ACC112 (cell line): ENCODE results near the gene TMEM59L.

Source experiments
- H2AFZ ChIP-seq: fragments of 200-600 bp; sonication (generic); one replicate; pipeline ENCODE4 v1.6.0; 2017; ENCODE audit warnings: antibody characterized with exemption, low read length; ENCODE audit not compliant: unreplicated experiment
- H3K27ac ChIP-seq: fragments of 200-600 bp; sonication (generic); 2 replicates; pipeline ENCODE4 v1.5.1; 2014; ENCODE audit warnings: low read depth, mild to moderate bottlenecking, antibody characterized with exemption, low read length, moderate library complexity
- H3K27me3 ChIP-seq: fragments of 200-600 bp; sonication (generic); 2 replicates; pipeline ENCODE4 v1.6.1; 2014; ENCODE audit warnings: mild to moderate bottlenecking, antibody characterized with exemption, low read length, moderate library complexity, mixed read lengths; ENCODE audit not compliant: insufficient read depth
- H3K36me3 ChIP-seq: fragments of 200-600 bp; sonication (generic); 2 replicates; pipeline ENCODE4 v1.6.1; 2016; ENCODE audit warnings: mild to moderate bottlenecking, antibody characterized with exemption, low read length, moderate library complexity, mixed read lengths; ENCODE audit not compliant: insufficient read depth
- H3K4me1 ChIP-seq: fragments of 200-600 bp; sonication (generic); one replicate; pipeline ENCODE4 v1.6.1; 2016; ENCODE audit warnings: low read length, mixed read lengths; ENCODE audit not compliant: insufficient read depth, unreplicated experiment, control insufficient read depth
- H3K4me3 ChIP-seq: fragments of 200-600 bp; sonication (generic); 2 replicates; pipeline ENCODE4 v1.5.1; 2014; ENCODE audit warnings: mild to moderate bottlenecking, low read depth, low read length
- H3K79me2 ChIP-seq: fragments of 200-600 bp; sonication (generic); one replicate; pipeline ENCODE4 v1.6.0; 2016; ENCODE audit warnings: low read length; ENCODE audit not compliant: control insufficient read depth, unreplicated experiment, insufficient read depth

Gene TMEM59L

GRCh38 chr19:18605196-18605545 is 7.5 kb upstream of the TMEM59L start:
- peaks cover 38% of the 10 kb centered on the region for H3K27me3 ChIP-seq
- no peaks in the 10 kb centered on the region for H3K36me3 ChIP-seq
- H3K79me2 ChIP-seq: no peaks in the 10 kb centered on the region
- H3K27ac ChIP-seq: no peak overlapping the region
- H3K4me1 ChIP-seq: no peaks in the 10 kb centered on the region
- H2AFZ ChIP-seq: no peak overlapping the region
- peak overlapping the region; percentile 52 for H3K4me3 ChIP-seq

- no peak overlapping the region for H2AFZ ChIP-seq
- peaks cover 43% of the 10 kb centered on the region for H3K27me3 ChIP-seq
- peak overlapping the region; percentile 52 for H3K4me3 ChIP-seq
- no peaks in the 10 kb centered on the region for H3K36me3 ChIP-seq
- H3K4me1 ChIP-seq: no peaks in the 10 kb centered on the region
- no peak overlapping the region for H3K27ac ChIP-seq
- no peaks in the 10 kb centered on the region for H3K79me2 ChIP-seq
Observed at GRCh38 chr19:18605546-18606280, 7.0 kb upstream of the TMEM59L start.

- H2AFZ ChIP-seq: no peak within 1 kb of the TSS
- H3K4me3 ChIP-seq: peak within 1 kb of the TSS; percentile 73
- H3K27ac ChIP-seq: no peak within 1 kb of the TSS
- no peaks in the 10 kb centered on the region for H3K4me1 ChIP-seq
- H3K79me2 ChIP-seq: no peaks in the 10 kb centered on the region
- H3K27me3 ChIP-seq: peaks cover 50% of the 10 kb centered on the region
- no peaks in the 10 kb centered on the region for H3K36me3 ChIP-seq
Observed at GRCh38 chr19:18606281-18607225, 6.1 kb upstream of the TMEM59L start, which contains the start of gene CRLF1. CRLF1 (minus strand) TSS chr19:18606799; CDS start chr19:18606656, 143 bp downstream.

GRCh38 chr19:18607226-18608101 is 5.2 kb upstream of the TMEM59L start:
- Histone ChIP-seq H3K4me3 (peak overlapping the region; percentile 73), H3K79me2 (no peaks in the 10 kb centered on the region), H3K27me3 (peaks cover 59% of the 10 kb centered on the region), H3K27ac (no peak overlapping the region), H3K4me1 (no peaks in the 10 kb centered on the region), H2AFZ (no peak overlapping the region), H3K36me3 (no peaks in the 10 kb centered on the region)

- H3K4me1 ChIP-seq: no peaks in the 10 kb centered on the region
Observed at GRCh38 chr19:18608102-18608804, 4.4 kb upstream of the TMEM59L start.

GRCh38 chr19:18608805-18609716 is 3.6 kb upstream of the TMEM59L start:
- Histone ChIP-seq H3K79me2 (no peaks in the 10 kb centered on the region), H2AFZ (no peak overlapping the region), H3K4me3 (no peak overlapping the region), H3K4me1 (no peaks in the 10 kb centered on the region), H3K36me3 (no peaks in the 10 kb centered on the region), H3K27ac (no peak overlapping the region), H3K27me3 (peaks cover 71% of the 10 kb centered on the region)

More at GRCh38 chr19:18608102-18608804, 4.4 kb upstream of the TMEM59L start:
- Histone ChIP-seq H3K79me2 (no peaks in the 10 kb centered on the region), H3K27ac (no peak overlapping the region), H3K27me3 (peaks cover 66% of the 10 kb centered on the region), H3K36me3 (no peaks in the 10 kb centered on the region), H3K4me3 (peak overlapping the region; percentile 73), H2AFZ (no peak overlapping the region)

- H3K4me1 ChIP-seq: no peaks in the 10 kb centered on the region
- no peaks in the 10 kb centered on the region for H3K79me2 ChIP-seq
- H3K4me3 ChIP-seq: no peak overlapping the region
- H3K36me3 ChIP-seq: no peaks in the 10 kb centered on the region
- H3K27ac ChIP-seq: no peak overlapping the region
- no peak overlapping the region for H2AFZ ChIP-seq
- peaks cover 71% of the 10 kb centered on the region for H3K27me3 ChIP-seq
Observed at GRCh38 chr19:18609717-18610051, 3.0 kb upstream of the TMEM59L start.

- Histone ChIP-seq H2AFZ (no peak overlapping the region), H3K27me3 (peaks cover 71% of the 10 kb centered on the region), H3K79me2 (no peaks in the 10 kb centered on the region), H3K4me1 (no peaks in the 10 kb centered on the region), H3K27ac (no peak overlapping the region), H3K4me3 (no peak overlapping the region), H3K36me3 (no peaks in the 10 kb centered on the region)
Observed at GRCh38 chr19:18610245-18610555, 2.5 kb upstream of the TMEM59L start.

GRCh38 chr19:18610556-18611326 is 1.9 kb upstream of the TMEM59L start:
- Histone ChIP-seq H3K27me3 (peaks cover 66% of the 10 kb centered on the region), H3K36me3 (no peaks in the 10 kb centered on the region), H3K4me1 (no peaks in the 10 kb centered on the region), H3K79me2 (no peaks in the 10 kb centered on the region), H3K27ac (no peak overlapping the region), H2AFZ (no peak overlapping the region), H3K4me3 (no peak overlapping the region)
